GF-D8 (cell line): ENCODE measurements around the gene SLC46A3.
"Not testable (repeated sequence)": the region's sequence is repeated elsewhere in the genome, so short reads cannot be mapped to it uniquely, and the experiment has no call there.

Source experiments
- DNase-seq: peaks from one replicate; lab custom pipeline; 2025; lab: John Stamatoyannopoulos, UW

The SLC46A3 gene, protein sequence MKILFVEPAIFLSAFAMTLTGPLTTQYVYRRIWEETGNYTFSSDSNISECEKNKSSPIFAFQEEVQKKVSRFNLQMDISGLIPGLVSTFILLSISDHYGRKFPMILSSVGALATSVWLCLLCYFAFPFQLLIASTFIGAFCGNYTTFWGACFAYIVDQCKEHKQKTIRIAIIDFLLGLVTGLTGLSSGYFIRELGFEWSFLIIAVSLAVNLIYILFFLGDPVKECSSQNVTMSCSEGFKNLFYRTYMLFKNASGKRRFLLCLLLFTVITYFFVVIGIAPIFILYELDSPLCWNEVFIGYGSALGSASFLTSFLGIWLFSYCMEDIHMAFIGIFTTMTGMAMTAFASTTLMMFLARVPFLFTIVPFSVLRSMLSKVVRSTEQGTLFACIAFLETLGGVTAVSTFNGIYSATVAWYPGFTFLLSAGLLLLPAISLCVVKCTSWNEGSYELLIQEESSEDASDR

GRCh38 chr13:28718543-28719226 lies at the start of gene SLC46A3:
Gene SLC46A3, minus strand, starts transcription at chr13:28718970. Its CDS starts 972 bp downstream, at chr13:28717998.
- no peak for DNase-seq

DNA sequence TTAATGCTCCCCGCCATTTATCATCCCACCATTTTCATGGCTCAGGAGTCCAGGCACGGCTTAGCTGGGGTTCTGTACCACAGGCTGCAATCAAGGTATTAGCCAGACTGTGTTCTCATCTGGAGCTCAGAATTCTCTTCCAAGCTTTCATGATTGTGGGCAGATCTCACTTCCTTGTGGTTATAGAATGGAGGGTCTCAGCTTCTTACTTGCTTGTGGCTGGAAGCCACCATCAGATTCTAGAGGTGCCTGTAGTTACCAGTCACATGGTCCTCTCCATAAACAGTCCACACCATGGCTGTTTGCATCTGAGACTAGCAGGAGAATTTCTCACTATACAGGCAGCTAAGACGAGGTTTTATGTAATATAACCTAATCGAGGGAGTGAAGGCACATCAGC lies 45.1 kb upstream of the SLC46A3 start:
- no peak for DNase-seq

- DNase-seq = no peak
These were observed 42.8 kb upstream of the SLC46A3 start for GRCh38 chr13:28761586-28761985.

DNA sequence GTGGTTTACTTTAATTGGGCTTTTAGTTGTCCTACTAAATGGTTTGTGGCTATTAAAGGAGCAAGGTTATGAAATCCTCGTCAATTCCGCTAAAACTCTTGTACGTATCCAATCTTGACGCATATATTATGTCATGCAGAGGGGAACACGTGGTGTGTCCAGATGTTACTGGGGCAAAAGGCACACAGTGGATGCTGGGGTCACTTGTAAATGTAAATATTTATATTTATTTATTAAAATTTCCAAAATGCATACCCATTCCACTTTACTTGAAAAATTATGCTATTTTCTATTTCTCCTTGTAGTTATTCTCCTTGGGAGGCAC lies 36.7 kb upstream of the SLC46A3 start:
- DNase-seq = no peak

DNA sequence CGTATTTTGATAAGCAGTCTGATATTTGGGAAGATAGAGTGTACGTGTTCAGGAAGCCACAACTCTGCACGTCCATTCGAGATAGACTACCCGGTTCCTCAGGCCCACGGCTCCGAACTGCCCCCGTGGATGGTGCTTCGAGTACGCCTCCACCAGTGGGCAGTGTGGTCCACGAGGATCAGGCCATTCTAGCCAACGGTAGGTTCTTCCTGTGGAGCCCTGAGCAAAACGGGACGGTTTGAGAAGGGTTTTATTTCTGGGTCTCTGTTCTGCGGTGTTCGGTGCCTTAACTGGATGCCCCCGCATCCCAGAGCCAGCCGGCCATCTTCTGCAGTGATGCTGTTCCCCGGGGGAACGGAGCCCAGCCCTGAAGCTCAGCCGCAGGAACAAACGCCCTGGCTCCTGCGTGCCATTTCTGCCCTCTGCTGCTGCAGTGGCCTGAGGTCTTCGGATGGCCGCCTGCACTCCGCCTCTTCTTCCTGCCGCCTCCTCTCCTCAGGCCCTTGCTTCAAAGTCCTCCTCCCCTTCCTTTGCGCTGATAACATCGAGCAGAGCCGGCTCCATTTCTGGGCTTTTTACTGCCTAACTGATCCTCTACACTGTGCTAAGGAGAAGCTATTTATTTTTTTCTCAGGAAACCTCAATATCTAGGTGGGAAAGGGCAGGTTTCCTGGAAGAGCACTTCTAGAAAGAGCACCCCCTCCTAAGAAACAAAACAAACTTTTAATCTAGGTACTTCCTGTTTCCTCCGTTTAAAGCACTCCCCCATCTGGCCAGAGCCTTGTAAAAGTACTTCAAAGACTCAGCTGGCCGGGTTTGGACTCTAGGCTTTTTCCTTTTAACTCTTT lies 36.2 kb upstream of the SLC46A3 start:
- DNase-seq = peak; percentile 91

GRCh38 chr13:28753946-28754345 lies 35.2 kb upstream of the SLC46A3 start:
- DNase-seq = no peak

GRCh38 chr13:28753208-28753892 lies 34.6 kb upstream of the SLC46A3 start:
- peak; percentile 13 for DNase-seq

- peak; percentile 2 for DNase-seq
These were observed 32.6 kb upstream of the SLC46A3 start for GRCh38 chr13:28751175-28751960.

GRCh38 chr13:28750187-28751045 lies 31.6 kb upstream of the SLC46A3 start:
- DNase-seq = peak; percentile 16

DNA sequence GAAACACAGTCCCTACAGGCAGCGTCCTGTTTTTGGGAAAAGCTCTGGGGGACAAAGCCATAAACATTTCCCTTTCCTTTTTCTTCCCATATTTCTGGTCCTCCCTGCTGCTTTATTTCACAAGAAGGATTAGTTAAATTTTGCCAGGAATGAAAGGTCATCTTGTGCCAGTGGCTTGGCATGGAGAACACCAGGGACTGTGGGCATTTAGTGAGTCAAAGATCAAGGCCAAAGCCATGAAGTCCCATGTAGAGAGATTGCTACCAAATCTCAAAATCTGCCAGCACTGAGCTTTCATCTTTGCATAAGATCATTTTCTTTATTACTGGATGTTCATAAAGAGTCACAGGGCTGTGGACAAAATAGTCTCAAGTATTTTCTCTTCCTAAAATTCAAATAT lies 29.1 kb upstream of the SLC46A3 start:
- DNase-seq = no peak

DNA sequence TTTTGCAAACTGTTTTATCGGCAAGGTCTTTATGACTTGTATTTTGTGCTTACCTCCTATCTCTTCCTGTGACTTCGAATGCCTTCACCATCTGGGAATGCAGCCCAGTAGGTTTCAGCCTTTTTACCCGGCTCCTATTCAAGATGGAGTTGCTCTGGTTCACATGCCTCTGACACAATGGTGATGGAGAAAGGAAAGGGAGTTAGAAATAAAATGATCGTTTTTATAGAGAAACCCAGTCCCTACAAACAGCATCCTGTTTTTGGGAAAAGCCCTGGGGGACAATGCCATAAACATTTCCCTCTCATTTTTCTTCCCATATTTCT lies 27.5 kb upstream of the SLC46A3 start:
- no peak for DNase-seq

- peak; percentile 22 for DNase-seq
These were observed 25.9 kb upstream of the SLC46A3 start for GRCh38 chr13:28744656-28745055.

DNA sequence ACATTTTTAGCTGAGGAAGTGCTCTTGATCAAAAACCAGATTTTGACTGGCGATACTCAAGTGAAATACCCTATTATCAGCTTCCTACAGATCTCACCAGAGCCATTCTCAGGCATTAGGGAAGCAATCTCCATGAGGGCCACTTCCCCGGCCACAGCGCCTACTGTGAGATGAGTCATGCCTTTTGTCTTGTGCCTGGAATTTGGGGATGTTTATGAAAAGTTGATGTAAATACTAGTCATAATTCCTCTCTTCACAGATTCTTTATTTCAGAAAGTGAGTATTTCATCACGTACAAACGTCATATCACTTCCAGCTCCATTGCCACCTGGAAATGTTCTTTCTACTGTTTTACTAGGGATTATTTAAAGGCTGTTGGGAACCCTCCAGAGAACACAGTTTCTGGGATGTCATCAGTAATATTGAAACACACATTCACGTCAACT lies 25.3 kb upstream of the SLC46A3 start:
- DNase-seq = no peak

DNA sequence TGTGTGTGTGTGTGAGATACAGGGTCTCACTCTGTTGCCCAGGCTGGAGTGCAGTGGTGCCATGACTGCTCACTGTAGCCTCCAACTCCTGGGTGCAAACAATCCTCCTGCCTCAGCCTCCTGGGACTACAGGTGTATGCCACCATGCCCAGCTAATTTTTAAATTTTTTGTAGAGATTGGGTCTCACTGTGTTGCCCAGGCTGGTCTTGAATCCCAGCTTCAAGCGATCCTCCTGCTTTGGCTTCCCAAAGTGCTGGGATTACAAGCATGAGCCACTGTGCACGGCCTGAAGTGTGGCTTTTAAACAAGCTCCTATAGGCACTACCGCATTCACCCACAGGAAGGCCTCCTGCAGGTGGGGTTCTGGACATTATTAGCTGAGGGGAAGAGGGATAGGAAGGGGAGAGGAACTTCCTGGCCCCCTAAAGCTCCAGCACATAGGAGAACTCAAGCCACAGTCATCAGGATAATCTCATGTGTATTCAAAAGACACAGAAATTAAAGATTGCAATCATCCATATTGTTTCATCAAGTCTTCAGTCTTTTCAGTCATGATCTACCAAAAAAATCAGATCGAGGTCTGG lies 24.8 kb upstream of the SLC46A3 start:
- no peak for DNase-seq

- DNase-seq = no peak
These were observed 24.2 kb upstream of the SLC46A3 start for GRCh38 chr13:28743020-28743419.

- not testable (repeated sequence) for DNase-seq
These were observed 23.7 kb upstream of the SLC46A3 start for GRCh38 chr13:28742445-28742844.

GRCh38 chr13:28741084-28741491 lies 22.3 kb upstream of the SLC46A3 start:
- no peak for DNase-seq

DNA sequence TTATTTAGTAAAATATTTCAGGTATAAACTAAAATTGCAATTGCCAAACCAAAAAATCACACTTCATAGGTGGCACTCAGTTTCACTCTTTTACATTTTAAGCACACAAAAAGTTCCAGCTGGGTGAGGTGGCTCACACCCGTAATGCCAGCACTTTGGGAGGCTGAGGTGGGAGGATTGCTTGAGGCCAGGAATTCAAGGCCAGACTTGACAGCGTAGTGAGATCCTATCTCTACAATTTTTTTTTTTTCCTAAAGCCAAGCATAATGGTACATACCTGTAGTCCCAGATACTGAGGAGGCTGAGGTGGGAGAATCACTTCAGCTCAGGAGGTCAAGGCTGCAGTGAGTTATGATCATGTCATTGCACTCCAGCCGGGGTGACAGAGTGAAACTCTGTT lies 20.6 kb upstream of the SLC46A3 start:
- no peak for DNase-seq

DNA sequence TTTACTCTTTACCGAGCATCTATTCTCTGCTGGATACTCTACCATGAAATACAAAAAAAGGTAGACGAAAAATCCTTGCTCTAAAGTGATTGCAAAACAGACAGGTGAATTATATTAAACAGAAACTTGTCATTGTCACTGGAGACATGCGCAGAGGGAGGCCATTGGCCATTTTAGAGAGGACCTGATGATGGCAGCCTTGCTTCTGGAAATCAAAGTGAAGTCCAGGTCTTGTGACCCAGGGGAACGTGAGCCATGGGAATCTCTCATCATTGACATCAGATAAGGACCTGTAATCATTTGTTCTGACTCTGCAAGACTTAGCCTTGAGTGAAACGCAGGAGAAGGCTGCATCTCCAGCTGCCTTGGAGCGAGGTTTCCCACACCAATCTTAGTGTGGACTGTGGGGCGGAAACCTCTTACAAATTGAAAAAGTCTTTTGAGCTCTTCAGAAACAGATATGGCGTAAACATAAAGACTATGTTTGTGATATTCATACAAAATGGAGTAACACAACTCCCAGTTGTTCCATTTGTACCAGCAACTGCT lies 16.8 kb upstream of the SLC46A3 start:
- no peak for DNase-seq

GRCh38 chr13:28734906-28735305 lies 16.1 kb upstream of the SLC46A3 start:
- DNase-seq = no peak
